Left ventricle myocardium inferior (tissue), 1 donor: Measurements from ENCODE around the gene S100A8. TPM values are rescaled to one million over a fixed set of nuclear protein-coding genes. Genes with fewer than 3 reads are reported as not detected.
"Not testable (repeated sequence)": the region's sequence is repeated elsewhere in the genome, so short reads cannot be mapped to it uniquely, and the experiment has no call there.

Experiments
- DNase-seq: peaks from one replicate; pipeline ENCODE4 v3.0.0-alpha.2; 2020
- H3K27ac ChIP-seq: fragments of 200-600 bp; replicated peaks from 2 replicates; pipeline ENCODE4 v1.8.0; 2021
- H3K27me3 ChIP-seq: fragments of 200-600 bp; 2 replicates; pipeline ENCODE4 v1.8.0; 2021; ENCODE audit warnings: low read depth
- H3K36me3 ChIP-seq: fragments of 200-600 bp; 2 replicates; pipeline ENCODE4 v1.8.0; 2021
- H3K4me1 ChIP-seq: fragments of 200-600 bp; 2 replicates; pipeline ENCODE4 v1.8.0; 2021
- H3K4me3 ChIP-seq: fragments of 200-600 bp; 2 replicates; pipeline ENCODE4 v1.8.0; 2021; ENCODE audit warnings: mild to moderate bottlenecking, moderate library complexity
- H3K9me3 ChIP-seq: fragments of 200-600 bp; replicated peaks from 2 replicates; pipeline ENCODE4 v1.8.0; 2021
- CTCF ChIP-seq: fragments of 200-600 bp; IDR thresholded peaks from 2 replicates; pipeline ENCODE4 v1.8.0; 2021; ENCODE audit warnings: antibody characterized with exemption, mild to moderate bottlenecking, borderline replicate concordance
- intact Hi-C: fragments of 100-400 bp; cut with micrococcal nuclease; formaldehyde crosslinking; loops from one replicate; pipeline ENCODE4 v1.11.0; 2022
- total RNA-seq: library from RNA; stranded (reverse); fragmentation: NEBNext Ultra II Directional; extraction: Animal tissue kit (Norgen Biotek cat#: 25700); gene quantifications from one replicate; pipeline ENCODE4 v1.2.1, GENCODE V29; 2021
- donor health status: DM: no; HTN: yes; CAD: no; lungs with severe emphysema.

The S100A8 gene
- total RNA-seq, 1 donor from 2014 or later = 26.6 TPM

DNA sequence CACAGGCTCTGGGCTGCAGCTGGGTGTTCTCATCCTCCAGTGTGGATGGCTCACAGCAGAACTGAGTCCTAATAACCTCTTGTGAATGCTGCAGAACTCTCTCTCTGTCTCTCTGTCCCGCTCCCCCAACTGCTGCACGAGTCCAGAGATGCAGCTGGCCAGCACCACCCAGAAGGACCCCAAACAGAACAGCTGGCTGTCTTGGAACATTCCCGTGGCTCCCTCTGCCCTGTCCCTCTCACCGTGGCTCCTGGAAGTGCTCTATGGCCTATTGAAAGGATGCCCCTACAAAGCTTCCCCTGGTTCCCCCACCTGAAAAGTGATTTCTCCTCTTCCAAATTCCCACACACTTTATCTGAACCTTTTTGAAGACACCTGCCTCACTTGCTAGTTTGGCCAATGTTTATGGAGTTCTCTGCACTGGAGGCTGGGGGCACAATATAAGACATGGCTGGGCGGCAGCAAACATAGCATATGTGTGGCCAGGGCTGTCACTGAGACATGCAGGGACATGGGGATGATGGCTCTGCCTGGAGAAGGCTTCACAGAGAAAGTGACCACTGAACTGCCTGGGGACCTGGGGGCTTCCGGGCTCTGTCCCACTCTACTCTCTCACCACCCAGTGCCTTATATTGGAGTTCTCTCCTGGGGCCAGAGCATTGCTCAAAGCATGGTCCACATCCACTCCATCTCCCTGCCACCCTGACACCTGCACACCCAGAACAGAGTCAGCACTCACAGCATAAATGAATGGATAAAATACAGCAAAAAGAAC is 15.1 kb upstream of the S100A8 start:
- H3K27ac ChIP-seq, H3K4me3 ChIP-seq, H3K36me3 ChIP-seq, H3K4me1 ChIP-seq, DNase-seq, H3K9me3 ChIP-seq, intact Hi-C loops: not testable (repeated sequence)
- peaks cover 32% of the 10 kb centered on the region for H3K27me3 ChIP-seq

GRCh38 chr1:153404768-153405167 is 13.9 kb upstream of the S100A8 start:
- peaks cover 40% of the 10 kb centered on the region for H3K27me3 ChIP-seq
- TF ChIP-seq CTCF = peak; percentile 48
- no peaks in the 10 kb centered on the region for H3K36me3 ChIP-seq
- H3K4me1 ChIP-seq = no peaks in the 10 kb centered on the region
- H3K27ac ChIP-seq = no peak overlapping the region
- intact Hi-C loops = no loop called here
- peak; percentile 40 for DNase-seq
- no peak overlapping the region for H3K4me3 ChIP-seq
- peaks cover 5% of the 10 kb centered on the region for H3K9me3 ChIP-seq

DNA sequence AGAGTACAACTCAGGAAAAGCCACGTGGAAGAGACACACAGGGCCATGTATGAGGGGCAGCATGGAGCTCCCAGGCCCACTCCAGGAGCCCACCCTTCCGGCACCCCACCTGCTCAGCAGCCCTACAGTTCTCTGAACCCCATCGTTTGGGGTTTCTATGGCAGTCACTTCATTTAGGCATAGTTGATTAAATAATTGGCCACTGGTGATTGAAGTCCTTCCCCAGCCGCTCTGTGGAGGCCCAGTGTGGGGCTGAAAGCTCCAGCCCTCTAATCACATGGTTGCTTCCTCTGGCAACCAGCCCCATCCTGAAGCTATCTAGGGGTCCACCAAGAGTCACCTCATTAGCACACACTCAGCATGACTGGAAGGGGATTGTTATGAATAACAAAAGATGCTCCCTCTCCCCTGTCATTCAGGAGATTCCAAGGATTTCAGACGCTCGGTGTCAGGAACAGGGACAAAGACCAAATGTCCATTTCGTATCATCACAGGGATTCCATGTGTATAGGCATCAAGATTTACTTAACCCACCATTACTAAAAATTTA is 13.3 kb upstream of the S100A8 start:
- no peak overlapping the region for H3K27ac ChIP-seq
- H3K9me3 ChIP-seq = peaks cover 5% of the 10 kb centered on the region
- H3K36me3 ChIP-seq = no peaks in the 10 kb centered on the region
- peaks cover 46% of the 10 kb centered on the region for H3K27me3 ChIP-seq
- no peak for DNase-seq
- H3K4me3 ChIP-seq = no peak overlapping the region
- no peaks in the 10 kb centered on the region for H3K4me1 ChIP-seq
- TF ChIP-seq CTCF = no peak
- intact Hi-C loops = no loop called here

- intact Hi-C loops = no loop called here
Observed at GRCh38 chr1:153403421-153404085, 12.7 kb upstream of the S100A8 start.

GRCh38 chr1:153402226-153402625 is 11.4 kb upstream of the S100A8 start:
- DNase-seq = no peak

More at GRCh38 chr1:153403421-153404085, 12.7 kb upstream of the S100A8 start:
- no peaks in the 10 kb centered on the region for H3K36me3 ChIP-seq
- TF ChIP-seq CTCF = no peak
- H3K4me3 ChIP-seq = no peak overlapping the region
- DNase-seq = no peak
- H3K27ac ChIP-seq = no peak overlapping the region
- H3K4me1 ChIP-seq = no peaks in the 10 kb centered on the region
- peaks cover 3% of the 10 kb centered on the region for H3K9me3 ChIP-seq
- H3K27me3 ChIP-seq = peaks cover 52% of the 10 kb centered on the region

More at GRCh38 chr1:153402226-153402625, 11.4 kb upstream of the S100A8 start:
- no peaks in the 10 kb centered on the region for H3K9me3 ChIP-seq
- H3K4me1 ChIP-seq = no peaks in the 10 kb centered on the region
- H3K4me3 ChIP-seq = no peak overlapping the region
- intact Hi-C loops = no loop called here
- no peak for TF ChIP-seq CTCF
- no peak overlapping the region for H3K27ac ChIP-seq
- H3K36me3 ChIP-seq = no peaks in the 10 kb centered on the region
- H3K27me3 ChIP-seq = peaks cover 60% of the 10 kb centered on the region
